Testis (tissue), 2 donors: Measurements from ENCODE around the gene HMX1.

ENCODE experiments used
- CTCF ChIP-seq, 3 experiments: fragments of 450-650 bp in 2 of 3; fragments of 200-600 bp in 1 of 3; sonication (generic) in 1 of 3; IDR thresholded peaks; one replicate each; pipeline ENCODE4 v1.5.1; 2016 to 2019; ENCODE audit warnings: antibody characterized with exemption in 3 of 3, mild to moderate bottlenecking in 2 of 3, moderate library complexity in 1 of 3
- POLR2A ChIP-seq: fragments of 450-650 bp; IDR thresholded peaks from one replicate; pipeline ENCODE4 v1.6.1; 2017; ENCODE audit warnings: antibody characterized with exemption, mild to moderate bottlenecking, moderate library complexity

DNA sequence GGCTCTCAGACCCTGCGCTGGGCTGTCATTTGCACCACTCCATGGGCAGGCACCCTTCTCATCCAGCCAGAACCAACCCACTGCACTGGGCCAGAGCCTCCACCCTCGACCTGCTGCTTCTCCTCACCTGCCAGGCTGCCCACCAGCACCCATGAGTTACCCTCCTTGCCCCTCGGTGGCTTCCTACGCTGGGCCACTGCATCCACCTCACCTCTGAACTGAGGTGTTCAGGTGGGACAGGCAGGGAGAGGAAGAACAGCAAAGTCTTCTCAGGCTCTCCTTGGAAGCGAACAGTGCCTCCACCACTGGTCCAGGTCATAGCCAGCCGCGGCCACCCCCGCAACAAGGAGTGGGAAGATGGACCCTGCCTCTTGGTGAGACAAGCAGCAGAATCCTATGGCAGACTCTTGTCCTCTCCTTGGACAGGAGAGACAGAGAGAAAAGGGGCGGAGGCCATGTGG, 32.4 kb upstream of the HMX1 start:
- TF ChIP-seq CTCF (IDR thresholded peaks at IDR 0.05) (no peak), POLR2A (no peak)
